ENCODE measurements around the gene TNFRSF4. TPM values are rescaled to one million over a fixed set of nuclear protein-coding genes. Genes with fewer than 3 reads are reported as not detected.
A peak's percentile ranks its signal among the peaks of the same experiment; 100 is the strongest.

The TNFRSF4 gene
- total RNA-seq, 6 donors from 2014 or later, result 0.46 to 15.4 (median 2.4) TPM

DNA sequence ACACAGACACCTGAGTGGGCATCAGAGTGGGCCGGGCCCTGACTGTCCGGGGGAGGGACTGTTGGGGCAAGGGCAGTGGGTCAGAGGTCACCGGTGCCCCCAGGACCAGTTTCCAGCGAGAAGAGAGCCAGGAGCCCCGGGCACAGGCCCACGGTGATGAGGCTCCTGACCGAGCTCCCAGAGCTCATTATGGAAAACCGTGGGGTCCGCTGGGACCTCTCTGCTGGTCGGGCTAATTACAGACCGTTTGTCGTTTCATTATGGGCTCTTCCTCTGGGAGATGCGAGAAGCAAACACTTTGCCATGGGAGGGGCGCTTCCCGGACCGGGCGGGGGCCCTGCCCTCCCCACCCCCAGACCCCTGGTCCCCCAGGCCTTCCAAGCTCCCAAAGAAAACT lies 52.3 kb downstream of the TNFRSF4 start:
- no peaks in the 10 kb centered on the region for H3K27me3 ChIP-seq
- H3K27ac ChIP-seq, result peak overlapping the region in 1 of 4 donors; percentile 89
- ATAC-seq (ENCODE audit: low FRiP score in 2 of 2) (no peak), DNase-seq (peak in 1 of 2 donors; percentile 39)
- no peaks in the 10 kb centered on the region for H3K9me3 ChIP-seq
- peaks cover 10 to 27% (median 24%) of the 10 kb centered on the region in 4 donors for H3K4me1 ChIP-seq
- 85% methylated on average over 17 of the region's 17 CpGs; no CpG with 5 or more reads in 1 of the 2 donors for WGBS, 2 donors
- TF ChIP-seq POLR2A (IDR thresholded peaks at IDR 0.05), result no peak
- no peak for TF ChIP-seq EP300 (IDR thresholded peaks at IDR 0.05)
- TF ChIP-seq, protein P1, sequence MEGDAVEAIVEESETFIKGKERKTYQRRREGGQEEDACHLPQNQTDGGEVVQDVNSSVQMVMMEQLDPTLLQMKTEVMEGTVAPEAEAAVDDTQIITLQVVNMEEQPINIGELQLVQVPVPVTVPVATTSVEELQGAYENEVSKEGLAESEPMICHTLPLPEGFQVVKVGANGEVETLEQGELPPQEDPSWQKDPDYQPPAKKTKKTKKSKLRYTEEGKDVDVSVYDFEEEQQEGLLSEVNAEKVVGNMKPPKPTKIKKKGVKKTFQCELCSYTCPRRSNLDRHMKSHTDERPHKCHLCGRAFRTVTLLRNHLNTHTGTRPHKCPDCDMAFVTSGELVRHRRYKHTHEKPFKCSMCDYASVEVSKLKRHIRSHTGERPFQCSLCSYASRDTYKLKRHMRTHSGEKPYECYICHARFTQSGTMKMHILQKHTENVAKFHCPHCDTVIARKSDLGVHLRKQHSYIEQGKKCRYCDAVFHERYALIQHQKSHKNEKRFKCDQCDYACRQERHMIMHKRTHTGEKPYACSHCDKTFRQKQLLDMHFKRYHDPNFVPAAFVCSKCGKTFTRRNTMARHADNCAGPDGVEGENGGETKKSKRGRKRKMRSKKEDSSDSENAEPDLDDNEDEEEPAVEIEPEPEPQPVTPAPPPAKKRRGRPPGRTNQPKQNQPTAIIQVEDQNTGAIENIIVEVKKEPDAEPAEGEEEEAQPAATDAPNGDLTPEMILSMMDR (IDR thresholded peaks at IDR 0.05), result no peak
- TF ChIP-seq POLR2AphosphoS5 (IDR thresholded peaks at IDR 0.05), result no peak
- H3K36me3 ChIP-seq, result no peaks in the 10 kb centered on the region
- H3K4me3 ChIP-seq, result no peak overlapping the region

Small RNA genes lying within 50 kb of the gene (small RNA-seq; reads per million reads assigned to genes)
- gene MIR200A (17.8 to 64.0 (median 23.8) reads per million in 4 donors), gene MIR200B (49.8 to 175 (median 56.3) reads per million in 4 donors), gene MIR429 (11.0 to 33.9 (median 18.3) reads per million in 4 donors)

Other genes starting within 250 kb of the TNFRSF4 start
- 10 to 100 TPM in 1 of 6 donors, 1 to 10 TPM in 5; 1.1 to 11.5 (median 1.6) TPM for gene PLEKHN1, start 247.7 kb downstream of the TNFRSF4 start, total RNA-seq
- 1 to 10 TPM in 1 of 6 donors, under 1 TPM in 3, not detected in 2; 0.15 to 1.0 (median 0.36) TPM for gene PERM1, start 232.1 kb downstream of the TNFRSF4 start, total RNA-seq
- gene HES4, start 214.1 kb downstream of the TNFRSF4 start, total RNA-seq, result 10 to 100 TPM; 26.5 to 55.0 (median 35.0) TPM
- gene ISG15, start 200.7 kb downstream of the TNFRSF4 start, total RNA-seq, result 100 to 1,000 TPM in 2 of 6 donors, 10 to 100 TPM in 4; 32.5 to 180 (median 63.8) TPM
- gene AGRN, start 194.0 kb downstream of the TNFRSF4 start, total RNA-seq, result 100 to 1,000 TPM in 5 of 6 donors, 10 to 100 TPM in 1; 91.0 to 316 (median 157) TPM
- gene RNF223, start 139.8 kb downstream of the TNFRSF4 start, total RNA-seq, result 1 to 10 TPM; 1.0 to 2.4 (median 1.8) TPM
- gene C1orf159, start 98.1 kb downstream of the TNFRSF4 start, total RNA-seq, result 10 to 100 TPM in 5 of 6 donors, 1 to 10 TPM in 1; 5.7 to 34.6 (median 15.2) TPM
- 10 to 100 TPM in 2 of 6 donors, 1 to 10 TPM in 3, under 1 TPM in 1; 0.86 to 14.5 (median 5.8) TPM for gene TTLL10, start 40.3 kb downstream of the TNFRSF4 start, total RNA-seq
- gene TNFRSF18, start 7.6 kb downstream of the TNFRSF4 start, total RNA-seq, result 1 to 10 TPM in 4 of 6 donors, under 1 TPM in 1, not detected in 1; 0.89 to 3.4 (median 2.1) TPM
- 100 to 1,000 TPM in 5 of 6 donors, 10 to 100 TPM in 1; 79.0 to 172 (median 148) TPM for gene SDF4, start 17.8 kb upstream of the TNFRSF4 start, total RNA-seq
- 10 to 100 TPM; 15.2 to 31.3 (median 19.9) TPM for gene B3GALT6, start 18.1 kb upstream of the TNFRSF4 start, total RNA-seq
- 1 to 10 TPM in 4 of 6 donors, not detected in 2; 1.9 to 6.3 (median 2.8) TPM for gene C1QTNF12, start 32.6 kb upstream of the TNFRSF4 start, total RNA-seq
- 10 to 100 TPM; 41.5 to 88.0 (median 50.5) TPM for gene UBE2J2, start 59.7 kb upstream of the TNFRSF4 start, total RNA-seq
- 10 to 100 TPM in 1 of 6 donors, 1 to 10 TPM in 4, under 1 TPM in 1; 0.91 to 17.8 (median 2.7) TPM for gene SCNN1D, start 66.3 kb upstream of the TNFRSF4 start, total RNA-seq
- gene ACAP3, start 93.8 kb upstream of the TNFRSF4 start, total RNA-seq, result 100 to 1,000 TPM in 2 of 6 donors, 10 to 100 TPM in 4; 33.5 to 166 (median 60.1) TPM
- gene PUSL1, start 94.4 kb upstream of the TNFRSF4 start, total RNA-seq, result 10 to 100 TPM; 16.8 to 38.8 (median 23.0) TPM
- 100 to 1,000 TPM in 2 of 6 donors, 10 to 100 TPM in 4; 71.7 to 267 (median 90.5) TPM for gene INTS11, start 110.5 kb upstream of the TNFRSF4 start, total RNA-seq
- 10 to 100 TPM; 14.7 to 41.6 (median 26.0) TPM for gene CPTP, start 110.6 kb upstream of the TNFRSF4 start, total RNA-seq
- 1 to 10 TPM in 1 of 6 donors, under 1 TPM in 5; 0.22 to 1.0 (median 0.79) TPM for gene TAS1R3, start 117.1 kb upstream of the TNFRSF4 start, total RNA-seq
- gene DVL1, start 135.3 kb upstream of the TNFRSF4 start, total RNA-seq, result 100 to 1,000 TPM in 3 of 6 donors, 10 to 100 TPM in 3; 71.8 to 205 (median 90.6) TPM
- gene MXRA8, start 144.4 kb upstream of the TNFRSF4 start, total RNA-seq, result 100 to 1,000 TPM in 2 of 6 donors, 10 to 100 TPM in 4; 23.9 to 137 (median 63.4) TPM
- gene AURKAIP1, start 161.1 kb upstream of the TNFRSF4 start, total RNA-seq, result 100 to 1,000 TPM in 5 of 6 donors, 10 to 100 TPM in 1; 76.0 to 149 (median 119) TPM
- 100 to 1,000 TPM; 131 to 897 (median 216) TPM for gene CCNL2, start 185.2 kb upstream of the TNFRSF4 start, total RNA-seq
- 100 to 1,000 TPM in 3 of 6 donors, 10 to 100 TPM in 3; 90.7 to 145 (median 101) TPM for gene MRPL20, start 193.1 kb upstream of the TNFRSF4 start, total RNA-seq
- 10 to 100 TPM; 21.3 to 54.5 (median 34.7) TPM for gene ANKRD65, start 207.1 kb upstream of the TNFRSF4 start, total RNA-seq
- 100 to 1,000 TPM in 2 of 6 donors, 10 to 100 TPM in 4; 41.8 to 108 (median 62.5) TPM for gene VWA1, start 221.5 kb upstream of the TNFRSF4 start, total RNA-seq
- gene ATAD3C, start 235.5 kb upstream of the TNFRSF4 start, total RNA-seq, result 10 to 100 TPM in 5 of 6 donors, 1 to 10 TPM in 1; 9.2 to 20.9 (median 14.7) TPM

Measured in upper lobe of left lung (tissue), 6 donors.